Activated naive CD8-positive, alpha-beta T cell treated with anti-CD3 and anti-CD28 coated beads for 36 hours (primary cell): Measurements from ENCODE around the gene NR5A1. TPM values are rescaled to one million over a fixed set of nuclear protein-coding genes. Genes with fewer than 3 reads are reported as not detected.

Experiments
- DNase-seq: peaks from one replicate; pipeline ENCODE4 v3.0.0; 2021
- H3K27ac Mint-ChIP-seq: one replicate; pipeline ENCODE4 v1.8.0; 2022; ENCODE audit warnings: mild to moderate bottlenecking, moderate library complexity, mixed read lengths
- H3K27me3 Mint-ChIP-seq: one replicate; pipeline ENCODE4 v1.8.0; 2022; ENCODE audit warnings: mild to moderate bottlenecking, mixed read lengths
- H3K36me3 Mint-ChIP-seq: one replicate; pipeline ENCODE4 v1.8.0; 2021; ENCODE audit warnings: mild to moderate bottlenecking, mixed read lengths
- H3K4me1 Mint-ChIP-seq: one replicate; pipeline ENCODE4 v1.8.0; 2021; ENCODE audit warnings: mixed read lengths
- H3K4me3 Mint-ChIP-seq: one replicate; pipeline ENCODE4 v1.8.0; 2022; ENCODE audit warnings: mild to moderate bottlenecking, moderate library complexity, mixed read lengths
- H3K9me3 Mint-ChIP-seq: one replicate; pipeline ENCODE4 v1.8.0; 2022; ENCODE audit warnings: mixed read lengths
- total RNA-seq, 2 experiments: library from RNA; stranded (reverse); gene quantifications; one replicate each; pipeline ENCODE4 v1.2.3, GENCODE V29; 2021

The NR5A1 gene
- total RNA-seq, 2 experiments from 2014 or later: not detected

- Mint-ChIP-seq H3K27ac (no peak overlapping the region), H3K4me3 (no peak overlapping the region), H3K27me3 (no peaks in the 10 kb centered on the region), H3K9me3 (no peaks in the 10 kb centered on the region), H3K4me1 (no peaks in the 10 kb centered on the region), H3K36me3 (no peaks in the 10 kb centered on the region)
- no peak for DNase-seq
These were observed 19.0 kb upstream of the NR5A1 start for GRCh38 chr9:124526174-124526573.

GRCh38 chr9:124522121-124523098 lies 15.2 kb upstream of the NR5A1 start:
- DNase-seq: no peak
- H3K36me3 Mint-ChIP-seq: no peaks in the 10 kb centered on the region
- H3K4me3 Mint-ChIP-seq: no peak overlapping the region
- H3K9me3 Mint-ChIP-seq: no peaks in the 10 kb centered on the region
- no peaks in the 10 kb centered on the region for H3K27me3 Mint-ChIP-seq
- H3K27ac Mint-ChIP-seq: no peak overlapping the region
- H3K4me1 Mint-ChIP-seq: no peaks in the 10 kb centered on the region

GRCh38 chr9:124521142-124521541 lies 13.9 kb upstream of the NR5A1 start:
- no peaks in the 10 kb centered on the region for H3K4me1 Mint-ChIP-seq
- no peaks in the 10 kb centered on the region for H3K27me3 Mint-ChIP-seq
- no peaks in the 10 kb centered on the region for H3K9me3 Mint-ChIP-seq
- H3K4me3 Mint-ChIP-seq: no peak overlapping the region
- H3K27ac Mint-ChIP-seq: no peak overlapping the region
- no peak for DNase-seq
- no peaks in the 10 kb centered on the region for H3K36me3 Mint-ChIP-seq

- Mint-ChIP-seq H3K4me1 (no peaks in the 10 kb centered on the region), H3K36me3 (no peaks in the 10 kb centered on the region), H3K4me3 (no peak overlapping the region), H3K27me3 (no peaks in the 10 kb centered on the region), H3K9me3 (no peaks in the 10 kb centered on the region), H3K27ac (no peak overlapping the region)
- no peak for DNase-seq
These were observed 13.0 kb upstream of the NR5A1 start for GRCh38 chr9:124520206-124520596.

- Mint-ChIP-seq H3K36me3 (no peaks in the 10 kb centered on the region), H3K27me3 (no peaks in the 10 kb centered on the region), H3K9me3 (no peaks in the 10 kb centered on the region), H3K27ac (no peak overlapping the region), H3K4me1 (no peaks in the 10 kb centered on the region), H3K4me3 (no peak overlapping the region)
- DNase-seq: no peak
These were observed 10.9 kb upstream of the NR5A1 start for GRCh38 chr9:124518116-124518515.

- H3K27ac Mint-ChIP-seq: no peak overlapping the region
- no peaks in the 10 kb centered on the region for H3K27me3 Mint-ChIP-seq
- no peak overlapping the region for H3K4me3 Mint-ChIP-seq
These were observed 10.4 kb upstream of the NR5A1 start for GRCh38 chr9:124517600-124517999.

GRCh38 chr9:124514874-124515273 lies 7.7 kb upstream of the NR5A1 start:
- Mint-ChIP-seq H3K27ac (no peak overlapping the region), H3K4me1 (peaks cover 3% of the 10 kb centered on the region), H3K36me3 (no peaks in the 10 kb centered on the region), H3K9me3 (no peaks in the 10 kb centered on the region), H3K27me3 (no peaks in the 10 kb centered on the region), H3K4me3 (no peak overlapping the region)
- no peak for DNase-seq

More at GRCh38 chr9:124517600-124517999, 10.4 kb upstream of the NR5A1 start:
- DNase-seq: no peak
- H3K4me1 Mint-ChIP-seq: no peaks in the 10 kb centered on the region
- no peaks in the 10 kb centered on the region for H3K36me3 Mint-ChIP-seq
- no peaks in the 10 kb centered on the region for H3K9me3 Mint-ChIP-seq

- Mint-ChIP-seq H3K27me3 (no peaks in the 10 kb centered on the region), H3K27ac (no peak overlapping the region), H3K4me1 (peaks cover 3% of the 10 kb centered on the region), H3K9me3 (no peaks in the 10 kb centered on the region), H3K4me3 (no peak overlapping the region), H3K36me3 (no peaks in the 10 kb centered on the region)
- DNase-seq: no peak
These were observed 6.9 kb upstream of the NR5A1 start for GRCh38 chr9:124514125-124514524.

- H3K4me1 Mint-ChIP-seq: peaks cover 3% of the 10 kb centered on the region
- no peak overlapping the region for H3K4me3 Mint-ChIP-seq
- H3K36me3 Mint-ChIP-seq: no peaks in the 10 kb centered on the region
- no peak for DNase-seq
- H3K27me3 Mint-ChIP-seq: no peaks in the 10 kb centered on the region
- no peak overlapping the region for H3K27ac Mint-ChIP-seq
- no peaks in the 10 kb centered on the region for H3K9me3 Mint-ChIP-seq
These were observed 6.3 kb upstream of the NR5A1 start for GRCh38 chr9:124513376-124513994.

GRCh38 chr9:124512806-124513204 lies 5.6 kb upstream of the NR5A1 start:
- H3K36me3 Mint-ChIP-seq: no peaks in the 10 kb centered on the region
- peaks cover 3% of the 10 kb centered on the region for H3K4me1 Mint-ChIP-seq
- no peak overlapping the region for H3K27ac Mint-ChIP-seq
- H3K9me3 Mint-ChIP-seq: no peaks in the 10 kb centered on the region
- DNase-seq: no peak
- no peak overlapping the region for H3K4me3 Mint-ChIP-seq
- H3K27me3 Mint-ChIP-seq: no peaks in the 10 kb centered on the region

GRCh38 chr9:124511891-124512805 lies 4.9 kb upstream of the NR5A1 start:
- no peak overlapping the region for H3K4me3 Mint-ChIP-seq
- DNase-seq: no peak
- no peaks in the 10 kb centered on the region for H3K36me3 Mint-ChIP-seq
- no peaks in the 10 kb centered on the region for H3K27me3 Mint-ChIP-seq
- peaks cover 3% of the 10 kb centered on the region for H3K4me1 Mint-ChIP-seq
- H3K9me3 Mint-ChIP-seq: no peaks in the 10 kb centered on the region
- H3K27ac Mint-ChIP-seq: no peak overlapping the region

GRCh38 chr9:124511426-124511840 lies 4.2 kb upstream of the NR5A1 start:
- Mint-ChIP-seq H3K36me3 (no peaks in the 10 kb centered on the region), H3K27me3 (peaks cover 4% of the 10 kb centered on the region)

GRCh38 chr9:124510650-124511425 lies 3.6 kb upstream of the NR5A1 start:
- peaks cover 3% of the 10 kb centered on the region for H3K4me1 Mint-ChIP-seq
- peaks cover 8% of the 10 kb centered on the region for H3K27me3 Mint-ChIP-seq
- DNase-seq: no peak
- no peak overlapping the region for H3K4me3 Mint-ChIP-seq
- H3K36me3 Mint-ChIP-seq: no peaks in the 10 kb centered on the region
- H3K9me3 Mint-ChIP-seq: no peaks in the 10 kb centered on the region
- H3K27ac Mint-ChIP-seq: no peak overlapping the region

More at GRCh38 chr9:124511426-124511840, 4.2 kb upstream of the NR5A1 start:
- Mint-ChIP-seq H3K9me3 (no peaks in the 10 kb centered on the region), H3K4me3 (no peak overlapping the region), H3K27ac (no peak overlapping the region), H3K4me1 (peaks cover 3% of the 10 kb centered on the region)
- no peak for DNase-seq

GRCh38 chr9:124507880-124508423 lies 753 bp upstream of the NR5A1 start:
- Mint-ChIP-seq H3K9me3 (no peaks in the 10 kb centered on the region), H3K27me3 (peaks cover 27% of the 10 kb centered on the region), H3K4me1 (peaks cover 8% of the 10 kb centered on the region), H3K36me3 (no peaks in the 10 kb centered on the region), H3K4me3 (no peak overlapping the region), H3K27ac (no peak overlapping the region)
- no peak for DNase-seq
